ENCODE measurements around the gene HGS.

The HGS gene

DNA sequence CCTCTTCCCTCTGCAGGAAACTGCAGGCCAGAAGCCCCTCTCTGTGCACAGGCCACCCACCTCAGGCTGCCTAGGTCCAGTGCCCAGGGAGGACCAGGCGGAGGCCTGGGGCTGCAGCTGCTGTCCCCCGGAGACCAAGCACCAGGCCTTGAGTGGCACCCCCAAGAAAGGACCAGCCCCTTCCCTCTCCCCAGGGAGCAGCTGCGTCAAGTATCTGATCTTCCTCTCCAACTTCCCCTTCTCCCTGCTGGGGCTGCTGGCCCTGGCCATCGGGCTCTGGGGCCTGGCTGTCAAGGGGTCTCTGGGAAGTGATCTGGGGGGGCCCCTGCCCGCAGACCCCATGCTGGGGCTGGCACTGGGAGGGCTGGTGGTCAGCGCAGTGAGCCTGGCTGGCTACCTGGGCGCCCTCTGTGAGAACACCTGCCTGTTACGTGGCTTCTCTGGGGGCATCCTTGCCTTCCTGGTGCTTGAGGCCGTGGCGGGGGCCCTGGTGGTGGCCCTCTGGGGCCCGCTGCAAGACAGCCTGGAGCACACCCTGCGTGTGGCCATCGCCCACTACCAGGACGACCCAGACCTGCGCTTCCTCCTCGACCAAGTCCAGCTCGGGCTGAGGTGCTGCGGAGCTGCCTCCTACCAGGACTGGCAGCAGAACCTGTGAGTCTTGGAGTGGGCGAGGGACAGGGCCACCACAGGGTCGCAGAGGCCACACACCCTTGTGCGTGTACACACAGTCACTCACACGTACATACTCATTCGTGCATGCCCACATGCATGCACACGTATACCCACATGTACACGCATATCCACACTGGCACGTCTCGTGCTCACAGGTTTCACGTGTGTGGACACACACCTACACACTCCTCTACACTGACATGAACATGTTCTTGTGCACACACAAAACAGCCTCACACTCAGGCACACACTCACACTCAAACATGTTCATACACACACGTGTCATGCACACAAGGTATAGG lies 38.5 kb upstream of the HGS start:
- ATAC-seq (ENCODE audit: low read depth): no peak

DNA sequence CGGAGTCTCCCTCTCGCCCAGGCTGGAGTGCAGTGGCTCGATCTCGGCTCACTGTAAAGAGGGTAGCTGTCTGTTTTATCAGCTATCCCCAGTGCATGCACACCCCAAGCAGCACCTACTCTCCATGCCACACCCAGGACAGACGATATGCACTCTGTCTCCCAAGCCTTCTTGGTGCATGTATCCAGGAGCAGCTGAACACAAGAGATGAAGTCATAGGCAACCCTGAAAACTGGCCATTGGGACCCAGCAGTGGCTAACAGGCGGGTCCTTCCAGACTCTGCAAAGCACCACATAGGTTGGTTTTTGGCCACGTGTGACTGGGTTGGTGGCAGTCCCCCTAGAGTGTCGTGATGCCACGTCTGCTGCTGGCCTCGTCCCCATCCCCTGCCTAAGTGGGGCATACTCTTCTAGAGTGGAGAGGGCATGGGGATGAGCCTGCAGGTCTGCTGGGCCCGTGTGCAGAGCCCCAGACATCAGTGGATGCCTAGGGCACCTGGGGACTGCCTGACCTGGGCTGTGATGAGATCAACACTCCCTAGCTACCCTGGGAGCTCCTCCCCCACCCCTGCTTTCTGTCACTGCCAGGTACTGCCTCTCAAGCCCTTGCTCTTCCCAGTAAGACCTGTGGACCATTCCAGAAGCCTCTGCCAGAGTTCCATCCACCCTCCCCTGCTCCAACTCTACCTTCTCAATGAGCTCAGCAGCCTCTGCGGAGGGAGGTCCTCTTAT lies 36.8 kb upstream of the HGS start:
- H3K4me3 ChIP-seq (ENCODE audit: severe bottlenecking): no peak overlapping the region
- no peak for DNase-seq (ENCODE audit: low spot score)

More for the DNA sequence above, 38.5 kb upstream of the HGS start:
- TF ChIP-seq, protein P1, sequence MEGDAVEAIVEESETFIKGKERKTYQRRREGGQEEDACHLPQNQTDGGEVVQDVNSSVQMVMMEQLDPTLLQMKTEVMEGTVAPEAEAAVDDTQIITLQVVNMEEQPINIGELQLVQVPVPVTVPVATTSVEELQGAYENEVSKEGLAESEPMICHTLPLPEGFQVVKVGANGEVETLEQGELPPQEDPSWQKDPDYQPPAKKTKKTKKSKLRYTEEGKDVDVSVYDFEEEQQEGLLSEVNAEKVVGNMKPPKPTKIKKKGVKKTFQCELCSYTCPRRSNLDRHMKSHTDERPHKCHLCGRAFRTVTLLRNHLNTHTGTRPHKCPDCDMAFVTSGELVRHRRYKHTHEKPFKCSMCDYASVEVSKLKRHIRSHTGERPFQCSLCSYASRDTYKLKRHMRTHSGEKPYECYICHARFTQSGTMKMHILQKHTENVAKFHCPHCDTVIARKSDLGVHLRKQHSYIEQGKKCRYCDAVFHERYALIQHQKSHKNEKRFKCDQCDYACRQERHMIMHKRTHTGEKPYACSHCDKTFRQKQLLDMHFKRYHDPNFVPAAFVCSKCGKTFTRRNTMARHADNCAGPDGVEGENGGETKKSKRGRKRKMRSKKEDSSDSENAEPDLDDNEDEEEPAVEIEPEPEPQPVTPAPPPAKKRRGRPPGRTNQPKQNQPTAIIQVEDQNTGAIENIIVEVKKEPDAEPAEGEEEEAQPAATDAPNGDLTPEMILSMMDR (IDR thresholded peaks at IDR 0.05; ENCODE audit: poor library complexity, severe bottlenecking): no peak
- no peaks in the 10 kb centered on the region for H3K36me3 ChIP-seq (ENCODE audit: low read depth)
- peaks cover 10% of the 10 kb centered on the region for H3K4me1 ChIP-seq (ENCODE audit: insufficient read depth, poor library complexity, severe bottlenecking)
- H3K9me3 ChIP-seq (ENCODE audit: severe bottlenecking): peaks cover 6% of the 10 kb centered on the region
- DNase-seq (ENCODE audit: low spot score): no peak
- H3K4me3 ChIP-seq (ENCODE audit: severe bottlenecking): no peak overlapping the region
- H3K27ac ChIP-seq (ENCODE audit: poor library complexity, severe bottlenecking): no peak overlapping the region
- H3K27me3 ChIP-seq (ENCODE audit: insufficient read depth, poor library complexity, severe bottlenecking): peaks cover 24% of the 10 kb centered on the region

DNA sequence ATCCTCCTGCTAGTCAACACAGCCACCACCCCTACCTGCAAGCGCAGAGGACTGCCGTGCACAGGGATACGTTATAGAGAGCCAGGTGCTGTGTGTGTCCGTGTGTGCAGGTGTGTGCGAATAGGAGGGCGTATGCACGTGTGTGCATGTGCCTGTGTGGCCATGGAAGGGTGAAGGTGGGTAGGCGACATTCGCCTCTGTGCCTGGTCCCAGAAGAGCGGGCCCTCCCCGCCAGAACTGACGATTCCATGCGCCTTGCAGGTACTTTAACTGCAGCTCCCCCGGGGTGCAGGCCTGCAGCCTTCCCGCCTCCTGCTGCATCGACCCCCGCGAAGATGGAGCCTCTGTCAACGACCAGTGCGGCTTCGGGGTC lies 36.2 kb upstream of the HGS start:
- TF ChIP-seq, protein P1 (IDR thresholded peaks at IDR 0.05; ENCODE audit: poor library complexity, severe bottlenecking): no peak
- Histone ChIP-seq H3K4me1 (ENCODE audit: insufficient read depth, poor library complexity, severe bottlenecking) (no peaks in the 10 kb centered on the region), H3K27ac (ENCODE audit: poor library complexity, severe bottlenecking) (no peak overlapping the region), H3K4me3 (ENCODE audit: severe bottlenecking) (no peak overlapping the region), H3K9me3 (ENCODE audit: severe bottlenecking) (peaks cover 6% of the 10 kb centered on the region), H3K27me3 (ENCODE audit: insufficient read depth, poor library complexity, severe bottlenecking) (peaks cover 24% of the 10 kb centered on the region), H3K36me3 (ENCODE audit: low read depth) (no peaks in the 10 kb centered on the region)
- ATAC-seq (ENCODE audit: low read depth) (no peak), DNase-seq (ENCODE audit: low spot score) (no peak)

More for the DNA sequence above, 36.8 kb upstream of the HGS start:
- Histone ChIP-seq H3K36me3 (ENCODE audit: low read depth) (no peaks in the 10 kb centered on the region), H3K9me3 (ENCODE audit: severe bottlenecking) (peaks cover 6% of the 10 kb centered on the region), H3K27ac (ENCODE audit: poor library complexity, severe bottlenecking) (no peak overlapping the region), H3K4me1 (ENCODE audit: insufficient read depth, poor library complexity, severe bottlenecking) (peaks cover 6% of the 10 kb centered on the region), H3K27me3 (ENCODE audit: insufficient read depth, poor library complexity, severe bottlenecking) (peaks cover 24% of the 10 kb centered on the region)
- TF ChIP-seq, protein P1 (IDR thresholded peaks at IDR 0.05; ENCODE audit: poor library complexity, severe bottlenecking): no peak
- ATAC-seq (ENCODE audit: low read depth): no peak; the same call in 2 of the 3 replicates

DNA sequence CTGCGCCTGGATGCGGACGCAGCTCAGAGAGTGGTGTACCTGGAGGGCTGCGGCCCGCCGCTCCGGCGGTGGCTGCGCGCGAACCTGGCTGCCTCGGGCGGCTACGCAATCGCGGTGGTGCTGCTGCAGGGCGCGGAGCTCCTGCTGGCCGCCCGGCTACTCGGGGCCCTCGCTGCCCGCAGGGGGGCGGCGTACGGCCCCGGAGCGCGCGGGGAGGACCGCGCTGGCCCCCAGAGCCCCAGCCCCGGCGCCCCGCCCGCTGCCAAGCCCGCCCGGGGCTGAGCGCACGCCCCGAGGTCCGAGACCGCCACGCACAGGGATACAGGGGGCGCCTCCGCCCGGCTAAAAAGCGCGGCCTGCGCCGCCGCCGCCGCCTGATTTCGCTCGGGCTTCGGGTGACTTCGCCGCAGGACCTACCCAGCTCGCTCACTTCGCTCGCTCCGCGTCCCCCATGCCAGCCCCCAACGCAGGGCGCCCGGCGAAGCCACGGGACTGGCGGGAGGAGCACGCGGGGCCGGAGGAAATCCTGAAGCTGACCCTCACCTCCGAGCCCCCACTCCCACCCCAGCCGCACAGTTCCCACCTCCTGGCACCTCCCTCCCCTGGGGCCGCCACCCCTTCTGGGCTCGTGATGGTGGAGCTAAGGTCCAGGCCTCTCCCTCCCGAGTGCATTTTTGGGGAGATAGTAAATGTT lies 35.7 kb upstream of the HGS start:
- ATAC-seq (ENCODE audit: low read depth): no peak
- Histone ChIP-seq H3K9me3 (ENCODE audit: severe bottlenecking) (peaks cover 6% of the 10 kb centered on the region), H3K36me3 (ENCODE audit: low read depth) (no peaks in the 10 kb centered on the region), H3K27me3 (ENCODE audit: insufficient read depth, poor library complexity, severe bottlenecking) (peaks cover 24% of the 10 kb centered on the region), H3K4me1 (ENCODE audit: insufficient read depth, poor library complexity, severe bottlenecking) (no peaks in the 10 kb centered on the region), H3K27ac (ENCODE audit: poor library complexity, severe bottlenecking) (no peak overlapping the region), H3K4me3 (ENCODE audit: severe bottlenecking) (no peak overlapping the region)
- DNase-seq (ENCODE audit: low spot score): no peak
- TF ChIP-seq, protein P1 (IDR thresholded peaks at IDR 0.05; ENCODE audit: poor library complexity, severe bottlenecking): no peak

Data from RWPE2 (cell line).